SW 1271 (cell line): ENCODE measurements around the gene CFAP251.
"Not testable (repeated sequence)": the region's sequence is repeated elsewhere in the genome, so short reads cannot be mapped to it uniquely, and the experiment has no call there.

Experiments used
- DNase-seq, 2 experiments: peaks; one replicate each; lab custom pipeline; 2025; lab: John Stamatoyannopoulos, UW

The CFAP251 gene

DNA sequence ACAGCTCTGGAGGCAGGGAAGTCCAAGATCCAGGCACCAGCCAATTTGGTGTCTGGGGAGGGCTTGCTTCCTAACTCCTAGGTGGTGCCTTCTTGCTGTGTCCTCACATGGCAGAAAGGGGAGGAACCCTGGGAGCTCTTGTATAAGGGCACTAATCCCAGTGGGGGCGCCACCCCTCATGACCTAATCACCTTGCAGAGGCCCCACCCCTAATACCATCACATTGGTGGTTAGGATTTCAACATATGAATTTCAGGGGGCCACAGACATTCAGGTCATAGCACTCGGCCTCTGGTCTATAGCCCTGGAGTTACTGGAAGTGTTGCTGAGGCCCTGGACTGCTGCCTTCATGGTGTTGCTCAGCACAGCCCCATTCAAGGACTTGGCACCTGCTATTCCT is 15.2 kb upstream of the CFAP251 start:
- DNase-seq = no peak

DNA sequence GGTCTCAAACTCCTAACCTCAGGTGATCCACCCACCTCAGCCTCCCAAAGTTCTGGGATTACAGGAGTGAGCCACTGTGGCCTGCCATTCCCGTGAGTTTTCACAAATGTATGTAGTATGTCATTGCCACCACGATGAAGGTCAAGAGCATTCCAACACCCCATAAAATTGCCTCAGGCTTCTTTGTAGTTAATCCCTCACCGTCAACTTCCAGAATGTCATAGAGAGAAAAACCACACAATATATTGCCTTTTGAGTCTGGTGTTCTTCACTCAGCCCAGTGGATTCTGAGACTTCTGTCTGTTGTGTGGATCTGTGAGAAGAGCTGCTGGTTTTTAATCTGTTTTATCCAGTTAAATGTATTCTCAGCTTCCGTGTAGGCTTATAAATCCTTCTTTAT is 12.6 kb upstream of the CFAP251 start:
- DNase-seq = no peak

- DNase-seq = no peak
These were observed 9.7 kb upstream of the CFAP251 start for GRCh38 chr12:121908702-121909101.

DNA sequence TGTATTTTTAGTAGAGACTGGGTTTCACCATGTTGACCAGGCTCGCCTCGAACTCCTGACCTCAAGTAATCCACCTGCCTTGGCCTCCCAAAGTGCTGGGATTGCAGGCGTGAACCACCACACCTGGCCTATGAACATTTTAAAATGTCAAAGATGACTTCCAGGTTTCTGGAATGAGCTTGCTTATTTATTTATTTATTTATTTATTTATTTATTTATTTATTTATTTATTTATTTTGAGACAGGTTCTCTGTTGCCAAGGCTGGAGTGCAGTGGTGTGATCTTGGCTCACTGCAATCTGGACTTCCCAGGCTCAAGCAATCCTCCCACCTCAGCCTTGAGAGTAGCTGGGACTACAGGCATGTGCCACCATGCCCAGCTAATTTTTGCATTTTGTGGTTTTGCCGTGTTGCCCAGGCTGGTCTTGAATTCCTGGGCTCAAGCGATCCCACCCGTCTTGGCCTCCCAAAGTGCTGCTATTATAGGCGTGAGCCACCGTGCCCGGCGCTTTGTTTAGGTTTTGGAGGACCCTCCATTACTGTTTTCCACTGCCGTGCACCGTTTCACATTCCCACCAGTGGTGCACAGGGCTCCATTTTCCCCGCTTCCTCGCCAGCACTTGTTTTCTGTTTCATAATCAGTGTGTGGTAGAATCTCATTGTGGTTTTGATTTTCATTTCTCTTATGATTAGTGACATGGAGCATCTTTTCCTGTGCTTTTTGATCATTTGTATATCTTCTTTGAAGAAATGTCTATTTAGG is 6.4 kb upstream of the CFAP251 start:
- no peak for DNase-seq

DNA sequence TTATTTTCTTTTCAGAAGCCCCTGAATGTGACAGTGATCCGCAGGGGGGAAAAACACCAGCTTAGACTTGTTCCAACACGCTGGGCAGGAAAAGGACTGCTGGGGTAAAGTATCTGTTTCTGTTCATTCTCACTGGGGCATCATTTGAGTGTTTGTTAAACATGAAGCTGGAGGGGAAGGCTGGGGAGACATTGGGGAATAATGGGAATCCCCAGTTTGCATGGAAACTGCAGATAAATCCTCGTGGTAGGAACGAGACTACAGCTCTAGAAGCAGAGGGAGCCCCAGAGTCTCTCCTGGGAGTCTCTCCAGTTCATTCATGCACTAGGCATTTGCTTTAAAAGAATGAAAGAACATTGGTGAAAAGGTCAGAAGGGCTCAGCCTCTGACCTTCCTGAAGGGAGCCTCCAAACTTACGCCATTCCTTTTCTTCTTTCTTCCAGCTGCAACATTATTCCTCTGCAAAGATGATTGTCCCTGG is 2.5 kb upstream of the CFAP251 start:
- no peak for DNase-seq

GRCh38 chr12:121916719-121917118 is 1.7 kb upstream of the CFAP251 start:
- DNase-seq = peak in 1 of 2 experiments; percentile 19

GRCh38 chr12:121918679-121919038 is 267 bp downstream of the CFAP251 start:
- DNase-seq = no peak

GRCh38 chr12:121921066-121921465 is 2.7 kb downstream of the CFAP251 start:
- no peak for DNase-seq

DNA sequence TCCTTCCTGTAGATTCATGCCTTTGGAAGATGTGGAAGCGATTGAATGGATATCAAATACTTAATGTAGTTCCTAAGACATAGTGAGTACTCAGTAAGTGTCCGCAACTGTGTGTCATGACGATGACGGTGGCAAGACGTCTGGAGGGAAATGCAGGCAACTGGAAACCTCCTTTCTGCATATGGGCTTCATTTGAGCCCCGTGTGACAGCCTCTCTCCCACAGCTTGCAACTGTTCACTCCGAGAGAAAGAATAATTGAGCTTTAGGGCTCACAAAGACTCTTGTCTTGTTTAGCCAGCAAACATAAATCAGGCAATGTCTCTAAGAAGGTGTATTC is 6.9 kb downstream of the CFAP251 start:
- no peak for DNase-seq

DNA sequence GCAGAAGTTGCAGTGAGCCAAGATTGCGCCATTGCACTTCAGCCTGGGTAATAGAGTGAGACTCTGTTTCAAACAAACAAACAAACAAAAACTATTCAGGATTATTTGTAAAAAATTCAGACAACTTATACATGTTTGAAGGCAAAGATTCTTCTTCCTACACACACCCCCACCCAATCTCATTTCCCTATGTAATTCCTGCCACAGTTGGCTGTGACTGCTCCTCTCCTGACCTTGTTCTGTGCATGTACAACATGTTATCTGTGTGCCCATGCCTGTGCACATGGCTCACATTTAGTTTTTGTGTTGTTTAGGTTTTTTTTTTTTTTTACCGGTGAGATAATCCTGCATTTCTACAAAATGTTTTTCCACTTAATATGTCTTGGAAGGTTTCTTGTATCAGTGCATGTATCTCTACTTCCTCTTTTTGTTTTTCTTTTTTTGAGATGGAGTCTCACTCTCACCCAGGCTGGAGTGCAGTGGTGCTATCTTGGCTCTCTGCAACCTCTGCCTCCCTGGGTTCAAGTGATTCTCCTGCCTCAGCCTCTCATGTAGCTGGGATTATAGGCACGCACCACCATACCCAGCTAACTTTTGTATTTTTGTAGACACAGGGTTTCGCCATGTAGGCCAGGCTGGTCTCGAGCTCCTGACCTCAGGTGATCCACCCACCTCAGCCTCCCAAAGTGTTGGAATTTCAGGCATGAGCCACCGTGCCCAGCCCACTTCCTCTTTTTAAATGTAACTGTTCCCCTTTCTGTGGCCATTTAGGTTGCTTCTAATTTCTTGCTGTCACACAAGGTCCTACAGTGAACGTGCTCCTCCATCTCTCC is 8.7 kb downstream of the CFAP251 start:
- DNase-seq = no peak

DNA sequence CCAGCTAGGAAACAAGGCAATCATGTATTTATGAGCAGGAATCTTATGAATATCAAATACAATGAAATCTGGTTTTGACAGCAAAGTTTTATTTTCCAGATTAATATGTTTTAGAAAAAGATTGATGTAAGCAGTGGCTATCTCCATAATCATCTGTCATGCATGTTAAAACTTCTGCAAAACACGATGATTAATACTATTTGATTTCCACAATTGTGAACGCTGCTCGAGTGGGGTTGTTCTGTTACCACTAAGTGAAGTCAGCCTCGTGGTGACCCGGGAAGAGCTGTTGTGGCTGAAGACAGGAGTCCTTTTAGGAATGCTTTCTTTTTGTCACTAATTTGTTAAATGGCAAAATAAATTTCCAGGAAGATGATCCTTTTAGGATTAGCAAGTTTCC is 9.4 kb downstream of the CFAP251 start:
- no peak for DNase-seq

DNA sequence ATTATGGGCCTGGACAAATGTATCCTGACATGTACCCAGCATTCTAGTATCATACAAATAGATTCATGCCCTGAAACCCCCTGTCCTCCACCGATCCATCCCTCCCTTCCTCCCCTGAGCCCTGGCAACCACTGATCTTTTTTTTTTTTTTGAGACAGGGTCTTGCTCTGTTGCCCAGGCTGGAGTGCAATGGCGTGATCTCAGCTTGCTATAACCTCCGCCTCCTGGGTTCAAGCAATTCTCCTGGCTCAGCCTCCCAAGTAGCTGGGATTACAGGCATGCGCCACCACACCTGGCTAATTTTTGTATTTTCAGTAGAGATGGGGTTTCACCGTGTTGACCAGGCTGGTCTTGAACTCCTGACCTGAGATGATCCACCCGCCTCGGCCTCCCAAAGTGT is 11.2 kb downstream of the CFAP251 start:
- not testable (repeated sequence) for DNase-seq

DNA sequence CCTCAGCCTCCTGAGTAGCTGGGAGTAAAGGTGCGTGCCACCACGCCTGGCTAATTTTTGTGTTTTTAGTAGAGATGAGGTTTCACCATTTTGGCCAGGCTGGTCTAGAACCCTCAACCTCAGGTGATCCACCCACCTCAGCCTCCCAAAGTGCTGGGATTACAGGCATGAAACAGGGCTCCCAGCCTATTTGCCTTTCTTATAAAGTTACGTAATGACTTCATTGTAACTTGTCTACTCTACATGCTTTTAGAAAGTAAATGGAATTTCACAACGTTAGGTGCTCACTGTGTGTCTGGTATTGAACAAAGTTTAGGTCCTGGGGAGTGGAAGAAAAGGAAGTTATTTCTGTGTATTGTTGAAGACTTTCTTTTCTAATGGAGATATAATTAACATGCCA is 12.5 kb downstream of the CFAP251 start:
- no peak for DNase-seq

- no peak for DNase-seq
These were observed 13.8 kb downstream of the CFAP251 start for GRCh38 chr12:121932176-121932536.

- no peak for DNase-seq
These were observed 14.6 kb downstream of the CFAP251 start for GRCh38 chr12:121932914-121933521.

- no peak for DNase-seq
These were observed 15.3 kb downstream of the CFAP251 start for GRCh38 chr12:121933522-121934308.

DNA sequence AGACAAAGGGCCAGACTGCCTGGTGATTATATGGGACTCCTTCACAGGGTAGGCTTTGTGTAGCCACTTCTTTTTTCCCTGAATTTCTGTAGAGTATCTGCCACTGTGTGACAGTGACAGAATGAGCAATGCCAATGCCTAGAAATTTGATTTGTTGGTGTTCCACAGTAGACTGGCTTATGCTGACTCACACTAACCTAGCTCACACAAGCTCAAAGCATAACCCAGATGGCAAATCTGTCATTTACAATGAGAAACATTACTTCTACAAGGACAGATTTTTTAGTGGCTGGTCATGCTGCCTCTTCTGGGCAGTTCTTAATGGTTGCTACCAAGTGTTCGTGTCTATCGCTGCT is 15.9 kb downstream of the CFAP251 start:
- DNase-seq = no peak

DNA sequence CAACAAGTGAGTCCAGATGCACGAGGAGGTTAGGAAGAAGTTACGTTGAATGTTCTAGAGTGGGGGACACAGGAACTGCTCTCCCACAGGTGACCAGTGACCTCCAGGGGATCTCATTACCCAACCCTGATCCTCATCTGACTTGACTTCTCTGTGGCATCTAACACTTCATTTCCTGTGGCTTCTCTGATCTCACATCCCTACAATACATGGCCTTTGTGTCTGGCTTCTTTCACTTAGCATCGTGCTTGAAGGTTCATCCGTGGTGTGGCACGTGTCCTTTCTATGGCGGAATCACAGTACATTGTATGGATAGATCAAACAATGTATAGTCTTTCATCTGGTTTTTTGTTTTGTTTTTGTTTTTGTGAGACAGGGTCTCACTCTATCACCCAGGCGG is 19.3 kb downstream of the CFAP251 start:
- DNase-seq = no peak

- DNase-seq = no peak
These were observed 20.8 kb downstream of the CFAP251 start for GRCh38 chr12:121939186-121939585.

DNA sequence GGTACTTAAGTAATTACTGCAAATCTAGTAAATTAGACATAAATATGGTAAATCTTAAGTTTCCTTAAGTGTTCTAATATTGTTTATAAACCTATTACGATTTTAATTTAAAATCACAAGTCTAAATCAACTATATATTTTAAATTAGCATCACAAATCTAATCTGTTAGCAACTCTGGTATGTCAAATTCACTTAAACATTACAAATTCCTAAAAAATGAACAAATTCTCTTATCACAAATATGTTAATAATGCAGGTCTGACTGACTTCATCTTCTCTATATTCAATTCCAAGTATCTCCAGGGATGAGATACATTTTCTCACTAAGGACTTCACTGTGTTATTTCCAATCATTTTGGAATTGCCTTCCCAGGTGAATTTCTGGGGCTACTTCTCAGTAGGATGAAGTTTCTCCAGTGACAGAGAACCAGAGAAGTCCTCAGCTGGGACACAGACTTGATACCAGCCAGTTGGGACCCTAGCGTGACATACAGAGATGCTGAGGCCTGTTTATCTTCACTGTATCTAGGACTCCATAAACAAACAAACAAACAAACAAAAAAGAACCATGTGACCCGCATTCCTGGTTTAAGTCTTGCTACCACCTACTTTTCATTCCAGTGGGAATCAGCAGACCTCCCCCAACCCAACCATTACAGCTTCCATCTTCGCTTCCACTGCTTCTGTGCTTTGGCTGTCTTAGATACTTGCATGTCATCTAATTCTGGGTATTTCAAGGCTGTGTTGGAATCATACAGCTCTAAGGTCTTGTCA is 21.8 kb downstream of the CFAP251 start:
- no peak for DNase-seq

- DNase-seq = no peak
These were observed 23.8 kb downstream of the CFAP251 start for GRCh38 chr12:121942145-121942718.
